Glutamatergic neuron (in vitro differentiated cells): ENCODE results near the gene SLC32A1. TPM values are rescaled to one million over a fixed set of nuclear protein-coding genes. Genes with fewer than 3 reads are reported as not detected.

ENCODE experiments used
- DNase-seq: peaks from one replicate; pipeline ENCODE4 v3.0.0; 2022
- H3K27ac Mint-ChIP-seq: one replicate; pipeline ENCODE4 v1.8.0; 2020; ENCODE audit warnings: mild to moderate bottlenecking, mixed read lengths, inconsistent platforms; ENCODE audit not compliant: unreplicated experiment
- H3K27me3 Mint-ChIP-seq: one replicate; pipeline ENCODE4 v1.8.0; 2020; ENCODE audit warnings: mild to moderate bottlenecking, moderate library complexity, mixed read lengths, inconsistent platforms; ENCODE audit not compliant: unreplicated experiment
- H3K36me3 Mint-ChIP-seq: one replicate; pipeline ENCODE4 v1.8.0; 2020; ENCODE audit warnings: mild to moderate bottlenecking, mixed read lengths, inconsistent platforms; ENCODE audit not compliant: unreplicated experiment
- H3K4me1 Mint-ChIP-seq: one replicate; pipeline ENCODE4 v1.8.0; 2020; ENCODE audit warnings: mild to moderate bottlenecking, low read depth, mixed read lengths, inconsistent platforms; ENCODE audit not compliant: unreplicated experiment
- H3K4me3 Mint-ChIP-seq: one replicate; pipeline ENCODE4 v1.8.0; 2020; ENCODE audit warnings: mild to moderate bottlenecking, mixed read lengths, inconsistent platforms; ENCODE audit not compliant: unreplicated experiment
- H3K9me3 Mint-ChIP-seq: one replicate; pipeline ENCODE4 v1.8.0; 2020; ENCODE audit warnings: mild to moderate bottlenecking, moderate library complexity, mixed read lengths, inconsistent platforms; ENCODE audit not compliant: unreplicated experiment
- total RNA-seq: library from RNA; stranded (reverse); fragmentation: NEBNext Ultra II Directional; extraction: Animal tissue kit (Norgen Biotek cat#: 25700); gene quantifications from one replicate; pipeline ENCODE4 v1.2.1, GENCODE V29; 2021; ENCODE audit not compliant: unreplicated experiment
- TF ChIP-seq, protein P1 (sequence below): fragments of 200-600 bp; sonication (generic); IDR thresholded peaks from one replicate; pipeline ENCODE4 v1.5.0; 2021; ENCODE audit not compliant: partially characterized antibody, unreplicated experiment

Gene SLC32A1
- total RNA-seq, 1 donor from 2014 or later, result 0.59 TPM

DNA sequence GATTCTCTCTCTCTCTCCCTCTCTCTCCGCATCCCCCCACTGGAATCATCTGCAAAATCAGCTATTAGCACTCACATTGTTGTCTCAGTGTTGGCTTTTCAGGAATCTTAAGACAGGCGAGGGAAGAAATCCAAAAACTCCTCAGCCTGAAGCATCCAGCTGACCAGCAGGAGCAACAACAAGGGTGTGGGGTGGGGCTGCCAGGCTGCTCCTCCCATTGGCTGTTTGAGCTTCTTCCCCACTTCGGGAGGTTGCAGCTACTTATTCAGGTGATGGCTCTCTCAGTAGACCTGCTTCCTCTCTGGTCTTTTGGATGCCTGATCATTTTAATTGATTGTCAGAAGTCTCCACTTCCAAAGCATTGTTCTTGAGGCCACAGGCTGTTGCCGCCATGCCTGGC is 24.1 kb upstream of the SLC32A1 start:
- no peaks in the 10 kb centered on the region for H3K4me1 Mint-ChIP-seq
- TF ChIP-seq, protein P1, sequence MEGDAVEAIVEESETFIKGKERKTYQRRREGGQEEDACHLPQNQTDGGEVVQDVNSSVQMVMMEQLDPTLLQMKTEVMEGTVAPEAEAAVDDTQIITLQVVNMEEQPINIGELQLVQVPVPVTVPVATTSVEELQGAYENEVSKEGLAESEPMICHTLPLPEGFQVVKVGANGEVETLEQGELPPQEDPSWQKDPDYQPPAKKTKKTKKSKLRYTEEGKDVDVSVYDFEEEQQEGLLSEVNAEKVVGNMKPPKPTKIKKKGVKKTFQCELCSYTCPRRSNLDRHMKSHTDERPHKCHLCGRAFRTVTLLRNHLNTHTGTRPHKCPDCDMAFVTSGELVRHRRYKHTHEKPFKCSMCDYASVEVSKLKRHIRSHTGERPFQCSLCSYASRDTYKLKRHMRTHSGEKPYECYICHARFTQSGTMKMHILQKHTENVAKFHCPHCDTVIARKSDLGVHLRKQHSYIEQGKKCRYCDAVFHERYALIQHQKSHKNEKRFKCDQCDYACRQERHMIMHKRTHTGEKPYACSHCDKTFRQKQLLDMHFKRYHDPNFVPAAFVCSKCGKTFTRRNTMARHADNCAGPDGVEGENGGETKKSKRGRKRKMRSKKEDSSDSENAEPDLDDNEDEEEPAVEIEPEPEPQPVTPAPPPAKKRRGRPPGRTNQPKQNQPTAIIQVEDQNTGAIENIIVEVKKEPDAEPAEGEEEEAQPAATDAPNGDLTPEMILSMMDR, result no peak
- no peak for DNase-seq
- H3K9me3 Mint-ChIP-seq, result no peaks in the 10 kb centered on the region
- no peak overlapping the region for H3K4me3 Mint-ChIP-seq
- H3K27ac Mint-ChIP-seq, result no peak overlapping the region
- no peaks in the 10 kb centered on the region for H3K36me3 Mint-ChIP-seq
- peaks cover 15% of the 10 kb centered on the region for H3K27me3 Mint-ChIP-seq

DNA sequence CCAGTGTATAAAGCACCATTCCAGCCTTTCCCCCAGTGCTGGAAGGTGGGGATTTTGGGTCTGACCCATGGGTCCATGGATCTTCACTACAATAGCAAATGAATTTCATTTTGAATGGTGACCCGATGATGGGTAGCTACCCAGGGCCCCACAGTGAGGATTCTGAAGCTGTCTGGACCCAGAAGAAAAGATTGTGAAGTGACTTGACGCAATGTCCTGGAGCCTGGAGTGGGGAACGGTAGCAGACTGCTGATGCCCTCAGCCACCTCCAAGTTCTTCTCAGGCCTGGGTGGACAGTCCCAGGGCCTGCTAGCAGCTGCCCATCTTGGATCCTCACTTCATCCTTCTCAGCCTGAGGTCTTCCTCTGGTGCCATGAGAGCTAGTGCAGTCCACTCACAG is 23.4 kb upstream of the SLC32A1 start:
- TF ChIP-seq, protein P1, result no peak
- no peaks in the 10 kb centered on the region for H3K36me3 Mint-ChIP-seq
- H3K9me3 Mint-ChIP-seq, result no peaks in the 10 kb centered on the region
- peaks cover 15% of the 10 kb centered on the region for H3K27me3 Mint-ChIP-seq
- H3K4me1 Mint-ChIP-seq, result no peaks in the 10 kb centered on the region
- H3K4me3 Mint-ChIP-seq, result no peak overlapping the region
- H3K27ac Mint-ChIP-seq, result no peak overlapping the region
- DNase-seq, result no peak

- no peak overlapping the region for H3K27ac Mint-ChIP-seq
These were observed 20.8 kb upstream of the SLC32A1 start for GRCh38 chr20:38703526-38703925.

DNA sequence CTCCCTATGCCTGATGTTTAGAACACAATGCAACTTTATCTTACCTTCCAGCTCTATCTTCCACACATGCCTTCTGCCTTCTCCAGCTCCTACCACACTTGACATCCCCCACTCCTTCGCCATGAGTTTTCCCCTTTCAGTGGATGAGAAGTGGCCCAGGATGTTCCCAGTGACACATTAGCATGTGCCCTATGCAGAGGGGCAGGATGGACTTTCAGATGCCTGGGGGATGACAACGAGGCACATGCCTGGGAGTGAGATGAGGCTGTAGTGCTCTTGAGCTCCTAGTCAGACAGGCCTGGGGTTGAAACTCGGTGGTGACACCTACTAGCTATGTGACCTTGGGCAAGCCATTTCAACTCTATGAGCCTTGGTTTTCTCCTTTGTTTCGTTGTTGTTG is 20.1 kb upstream of the SLC32A1 start:
- H3K36me3 Mint-ChIP-seq, result no peaks in the 10 kb centered on the region
- peaks cover 20% of the 10 kb centered on the region for H3K27me3 Mint-ChIP-seq
- peaks cover 2% of the 10 kb centered on the region for H3K4me1 Mint-ChIP-seq
- H3K27ac Mint-ChIP-seq, result no peak overlapping the region
- DNase-seq, result no peak
- no peak overlapping the region for H3K4me3 Mint-ChIP-seq
- TF ChIP-seq, protein P1, result no peak
- peaks cover 6% of the 10 kb centered on the region for H3K9me3 Mint-ChIP-seq

More at GRCh38 chr20:38703526-38703925, 20.8 kb upstream of the SLC32A1 start:
- no peak for DNase-seq
- Mint-ChIP-seq H3K36me3 (no peaks in the 10 kb centered on the region), H3K4me3 (no peak overlapping the region), H3K4me1 (peaks cover 2% of the 10 kb centered on the region), H3K9me3 (peaks cover 6% of the 10 kb centered on the region), H3K27me3 (peaks cover 20% of the 10 kb centered on the region)
- TF ChIP-seq, protein P1, result no peak

GRCh38 chr20:38706509-38706908 is 17.8 kb upstream of the SLC32A1 start:
- H3K27ac Mint-ChIP-seq, result no peak overlapping the region
- no peak overlapping the region for H3K4me3 Mint-ChIP-seq
- peaks cover 4% of the 10 kb centered on the region for H3K4me1 Mint-ChIP-seq
- peak; percentile 80 for DNase-seq
- TF ChIP-seq, protein P1, result no peak
- no peaks in the 10 kb centered on the region for H3K36me3 Mint-ChIP-seq
- peaks cover 13% of the 10 kb centered on the region for H3K27me3 Mint-ChIP-seq
- H3K9me3 Mint-ChIP-seq, result peaks cover 7% of the 10 kb centered on the region
